H1 (cell line): ENCODE data around the gene NLRP1. TPM values are rescaled to one million over a fixed set of nuclear protein-coding genes. Genes with fewer than 3 reads are reported as not detected.

ENCODE experiments used
- CTCF ChIA-PET: fragments of 300-600 bp; sonication (Branson Sonifier 250); formaldehyde crosslinking; loops from one replicate; lab custom pipeline; 2021; ENCODE audit not compliant: partially characterized antibody; lab: Charles Lee
- POLR2A ChIA-PET: fragments of 300-600 bp; sonication (Branson Sonifier 250); formaldehyde crosslinking; loops from one replicate; lab custom pipeline; 2021; ENCODE audit warnings: inconsistent platforms; ENCODE audit not compliant: partially characterized antibody; lab: Charles Lee
- DNase-seq, 2 experiments: peaks; one replicate each; pipeline versions ENCODE4 v3.0.0 to v3.0.0-alpha.2; 2010 to 2022; ENCODE audit warnings: low spot score in 2 of 2, low read depth in 1 of 2, mixed read lengths in 1 of 2
- FAIRE-seq: peaks from 2 replicates; lab custom pipeline; 2011; peaks lifted over from hg19 to GRCh38; lab: Jason Lieb, UNC
- H2AFZ ChIP-seq: 2 replicates; pipeline ENCODE4 v1.8.1; 2012; ENCODE audit warnings: low read length, inconsistent platforms
- H2AK5ac ChIP-seq: 2 replicates; pipeline ENCODE4 v1.6.1; 2013; ENCODE audit warnings: low read depth, low read length
- H2BK120ac ChIP-seq: replicated peaks from 2 replicates; pipeline ENCODE3; 2013; ENCODE audit warnings: low read depth, low read length, inconsistent platforms
- H2BK12ac ChIP-seq: 2 replicates; pipeline ENCODE4 v1.6.1; 2013; ENCODE audit warnings: low read depth, low read length
- H2BK15ac ChIP-seq: 2 replicates; pipeline ENCODE4 v1.6.1; 2013; ENCODE audit warnings: low read length
- H2BK20ac ChIP-seq: 2 replicates; pipeline ENCODE4 v1.6.1; 2013; ENCODE audit warnings: low read length
- H2BK5ac ChIP-seq: 2 replicates; pipeline ENCODE4 v1.6.1; 2013; ENCODE audit warnings: low read depth, low read length
- H3K14ac ChIP-seq: 2 replicates; pipeline ENCODE4 v1.6.1; 2013; ENCODE audit warnings: inconsistent platforms; ENCODE audit not compliant: insufficient read length
- H3K18ac ChIP-seq: 2 replicates; pipeline ENCODE4 v1.6.1; 2013; ENCODE audit warnings: low read length; ENCODE audit errors: extremely low read depth
- H3K23ac ChIP-seq: 2 replicates; pipeline ENCODE4 v1.6.1; 2013; ENCODE audit warnings: inconsistent platforms; ENCODE audit not compliant: insufficient read length
- H3K23me2 ChIP-seq: 2 replicates; pipeline ENCODE4 v1.6.1; 2013; ENCODE audit warnings: low read depth, low read length
- H3K27ac ChIP-seq: 2 replicates; pipeline ENCODE4 v1.6.1; 2011; ENCODE audit warnings: low read depth, low read length, inconsistent platforms
- H3K27me3 ChIP-seq, 4 experiments: replicated peaks in 1 of 4; 1 replicate in 1 of 4; 2 replicates in 3 of 4; pipeline versions ENCODE4 v1.6.1 to v1.8.1; 2011 to 2013; ENCODE audit warnings: low read length in 3 of 4, mild to moderate bottlenecking in 3 of 4, inconsistent platforms in 2 of 4, mixed read lengths in 2 of 4, moderate library complexity in 1 of 4; ENCODE audit not compliant: control insufficient read depth in 3 of 4, insufficient read depth in 3 of 4; ENCODE audit errors: extremely low read depth in 1 of 4
- H3K36me3 ChIP-seq, 4 experiments: 2 replicates each; pipeline versions ENCODE4 v1.6.1 to v1.8.1; 2011 to 2013; ENCODE audit warnings: mild to moderate bottlenecking in 4 of 4, low read length in 3 of 4, moderate library complexity in 2 of 4, control low read depth in 1 of 4, inconsistent platforms in 1 of 4; ENCODE audit not compliant: insufficient read depth in 4 of 4, control insufficient read depth in 2 of 4
- H3K4ac ChIP-seq: replicated peaks from 2 replicates; pipeline ENCODE3; 2013; ENCODE audit warnings: low read length, low read depth, mixed read lengths, inconsistent platforms; ENCODE audit not compliant: insufficient read length
- H3K4me1 ChIP-seq, 4 experiments: replicated peaks in 1 of 4; 1 replicate in 1 of 4; 2 replicates in 3 of 4; pipeline versions ENCODE4 v1.6.1 to v1.8.1; 2011 to 2013; ENCODE audit warnings: low read length in 3 of 4, inconsistent platforms in 2 of 4, mixed read lengths in 1 of 4; ENCODE audit not compliant: insufficient read depth in 4 of 4, control insufficient read depth in 3 of 4
- H3K4me2 ChIP-seq, 2 experiments: 2 replicates each; pipeline versions ENCODE4 v1.6.1 to v1.8.1; 2011 to 2013; ENCODE audit warnings: low read depth in 2 of 2, low read length in 2 of 2, control low read depth in 1 of 2, inconsistent platforms in 1 of 2, mild to moderate bottlenecking in 1 of 2; ENCODE audit not compliant: insufficient read depth in 1 of 2
- H3K4me3 ChIP-seq, 4 experiments: fragments of 200-600, 300-600 bp in 1 of 4; sonication (generic), shearing (Covaris generic), sonication (Bioruptor Twin) in 1 of 4; 2 replicates each; pipeline versions ENCODE4 v1.5.1 to v1.8.1; 2011 to 2016; ENCODE audit warnings: low read length in 4 of 4, low read depth in 3 of 4, control low read depth in 2 of 4, inconsistent platforms in 2 of 4, mild to moderate bottlenecking in 2 of 4, mixed read lengths in 1 of 4, moderate library complexity in 1 of 4; ENCODE audit not compliant: insufficient read depth in 2 of 4; ENCODE audit errors: extremely low read depth in 1 of 4
- H3K56ac ChIP-seq: replicated peaks from 2 replicates; pipeline ENCODE3; 2013; ENCODE audit warnings: low read depth, mild to moderate bottlenecking, mixed read lengths, low read length, inconsistent platforms; ENCODE audit not compliant: insufficient read length
- H3K79me1 ChIP-seq: 2 replicates; pipeline ENCODE4 v1.6.1; 2013; ENCODE audit warnings: low read depth, low read length, control low read depth
- H3K79me2 ChIP-seq, 2 experiments: 2 replicates each; pipeline versions ENCODE4 v1.6.1 to v1.8.1; 2012 to 2013; ENCODE audit warnings: low read length in 2 of 2, mild to moderate bottlenecking in 2 of 2, inconsistent platforms in 1 of 2; ENCODE audit not compliant: insufficient read depth in 2 of 2, control insufficient read depth in 1 of 2
- H3K9ac ChIP-seq, 4 experiments: replicated peaks in 1 of 4; 1 replicate in 1 of 4; 2 replicates in 3 of 4; pipeline versions ENCODE4 v1.6.1 to v1.8.1; 2011 to 2013; ENCODE audit warnings: low read depth in 3 of 4, low read length in 3 of 4, control low read depth in 2 of 4, mild to moderate bottlenecking in 2 of 4, moderate library complexity in 2 of 4, inconsistent platforms in 1 of 4; ENCODE audit errors: extremely low read depth in 1 of 4
- H3K9me3 ChIP-seq, 2 experiments: 2 replicates each; pipeline versions ENCODE4 v1.6.1 to v1.8.1; 2012 to 2013; ENCODE audit warnings: mild to moderate bottlenecking in 2 of 2, moderate library complexity in 2 of 2, control low read depth in 1 of 2, inconsistent platforms in 1 of 2, low read depth in 1 of 2, low read length in 1 of 2, mixed read lengths in 1 of 2; ENCODE audit not compliant: insufficient read depth in 2 of 2
- H4K20me1 ChIP-seq, 2 experiments: replicated peaks in 1 of 2; 2 replicates each; pipeline versions ENCODE3 to v1.8.1; 2011 to 2013; ENCODE audit warnings: inconsistent platforms in 2 of 2, low read length in 2 of 2, mild to moderate bottlenecking in 1 of 2; ENCODE audit not compliant: insufficient read depth in 2 of 2, control insufficient read depth in 1 of 2
- H4K5ac ChIP-seq: 2 replicates; pipeline ENCODE4 v1.6.1; 2013; ENCODE audit warnings: low read length, low read depth, mixed read lengths, inconsistent platforms; ENCODE audit not compliant: insufficient read length
- H4K8ac ChIP-seq: 2 replicates; pipeline ENCODE4 v1.8.0; 2013; ENCODE audit warnings: mild to moderate bottlenecking, moderate library complexity, low read length, inconsistent platforms; ENCODE audit not compliant: insufficient read depth; ENCODE audit errors: extremely low read depth
- H4K91ac ChIP-seq: replicated peaks from 2 replicates; pipeline ENCODE3; 2013; ENCODE audit warnings: low read length, mixed read lengths, inconsistent platforms; ENCODE audit not compliant: insufficient read length
- CEBPB ChIP-seq: IDR thresholded peaks from 2 replicates; pipeline ENCODE4 v1.6.1; 2012; ENCODE audit warnings: low read depth, low read length
- KDM4A ChIP-seq: IDR thresholded peaks from one replicate; pipeline ENCODE4 v1.7.1; 2012; ENCODE audit warnings: low read depth, mild to moderate bottlenecking, moderate library complexity, low read length, inconsistent platforms; ENCODE audit not compliant: severe bottlenecking
- NANOG ChIP-seq: IDR thresholded peaks from 2 replicates; pipeline ENCODE4 v1.6.1; 2011; ENCODE audit warnings: low read length, low read depth, mild to moderate bottlenecking, inconsistent platforms; ENCODE audit not compliant: insufficient read depth, poor library complexity, severe bottlenecking
- WGBS, 2 experiments: shearing (Covaris generic) in 1 of 2; methylation state at CpG; one replicate each; pipeline versions ENCODE4 v1.1.6 to v1.1.7; 2013 to 2015; ENCODE audit warnings: low lambda C conversion rate in 2 of 2, mixed read lengths in 2 of 2, inconsistent platforms in 1 of 2, low coverage in 1 of 2, missing lambda C conversion rate in 1 of 2; ENCODE audit not compliant: insufficient replicate concordance in 2 of 2, insufficient coverage in 1 of 2, insufficient read length in 1 of 2; ENCODE audit errors: extremely low coverage in 1 of 2, missing lambda C conversion rate in 1 of 2; 5-methylcytosine and 5-hydroxymethylcytosine counted together
- polyA plus RNA-seq, 7 experiments: library from polyadenylated mRNA; depleted of rRNA in 3 of 7; stranded (reverse) in 5 of 7; unstranded in 2 of 7; fragments of >200 nt in 5 of 7; fragments of 200-250 nt in 2 of 7; gene quantifications; 1 replicate in 5 of 7; 2 replicates in 1 of 7; 4 replicates in 1 of 7; pipeline versions ENCODE4 v1.2.1 to v1.2.3, GENCODE V29; 2011 to 2013; ENCODE audit warnings: missing spikeins in 2 of 7, mixed read lengths in 2 of 7
- total RNA-seq: library from RNA; stranded (reverse); fragmentation: NEBNext Ultra II Directional; extraction: Animal tissue kit (Norgen Biotek cat#: 25700); gene quantifications from 2 replicates; pipeline ENCODE4 v1.2.1, GENCODE V29; 2021
- TF ChIP-seq, protein P1 (sequence below): IDR thresholded peaks from 2 replicates; pipeline ENCODE4 v1.6.1; 2012; ENCODE audit warnings: inconsistent platforms

Gene NLRP1
- total and polyA plus RNA-seq, 2 of the 8 experiments (the other 6 are each of a cell fraction or from before 2014, with no cell fraction given) = 8.6 to 10.4 TPM

DNA sequence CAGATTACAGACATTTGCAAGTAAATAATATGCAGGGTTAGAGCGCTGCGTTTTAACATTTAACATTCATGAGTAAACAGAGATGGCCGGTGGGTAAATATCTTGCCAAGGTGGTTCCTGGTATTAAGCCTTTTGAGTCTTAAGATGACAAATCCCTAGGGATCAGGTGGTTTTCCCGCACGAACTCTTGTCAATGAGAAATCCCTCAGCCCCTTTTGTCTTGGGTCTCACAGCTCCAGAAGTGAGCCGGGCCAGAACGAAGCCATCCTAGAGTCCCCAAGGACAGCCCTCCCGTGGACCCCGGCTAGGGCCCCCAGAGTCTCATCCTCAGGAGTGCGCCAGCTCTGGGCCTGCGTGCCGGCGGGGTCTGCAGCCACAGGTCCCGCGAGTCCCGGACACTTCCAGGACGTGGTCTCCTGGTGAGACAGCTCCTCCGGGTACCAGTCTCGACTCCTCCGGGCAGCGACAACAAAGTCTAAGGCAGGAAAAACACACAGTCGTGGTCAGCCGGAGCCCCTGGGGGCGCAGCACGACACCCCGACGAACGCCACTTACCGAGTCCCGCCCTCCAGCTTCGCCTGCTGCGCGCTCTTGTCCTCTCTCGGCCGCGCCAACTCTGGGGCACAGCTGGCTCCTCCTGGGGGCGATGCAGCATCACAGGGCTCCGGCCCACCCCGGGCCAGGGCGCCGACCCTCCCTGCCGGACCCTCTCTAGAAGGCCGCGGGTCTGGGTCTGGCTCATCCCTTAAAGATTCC is 84.7 kb downstream of the NLRP1 start:
- Histone ChIP-seq H3K56ac (no peak overlapping the region), H3K4me2 (peak overlapping the region; percentile 86 to 98), H3K23me2 (peaks cover 17% of the 10 kb centered on the region; the same call in 1 of the 2 replicates), H3K27me3 (peaks cover 7 to 41% (median 25%) of the 10 kb centered on the region in 4 experiments), H4K20me1 (peaks cover 0 to 2% of the 10 kb centered on the region in 2 experiments), H3K14ac (no peak overlapping the region), H3K79me1 (no peaks in the 10 kb centered on the region), H2BK15ac (no peak overlapping the region), H2BK20ac (no peak overlapping the region), H3K27ac (no peak overlapping the region), H3K9me3 (no peaks in the 10 kb centered on the region), H4K8ac (peak overlapping the region; percentile 37), H3K79me2 (no peaks in the 10 kb centered on the region), H3K9ac (no peak overlapping the region; a peak in 1 of 7 replicates), H4K91ac (no peak overlapping the region), H2AK5ac (no peak overlapping the region), H3K18ac (no peak overlapping the region), H3K4ac (no peak overlapping the region), H2BK12ac (no peak overlapping the region), H3K4me1 (peaks cover 0 to 8% (median 4%) of the 10 kb centered on the region in 4 experiments; a peak in 3 of 7 replicates), H3K4me3 (peak overlapping the region; percentile 54 to 66 (median 61)), H4K5ac (no peak overlapping the region), H2BK120ac (no peak overlapping the region), H3K23ac (no peak overlapping the region), H2BK5ac (no peak overlapping the region), H3K36me3 (no peaks in the 10 kb centered on the region)
- CTCF ChIA-PET = interaction anchor here (1.0 to 1.4 kb wide), 5 partner anchors 14 to 69 kb away, joined by 3 to 5 read pairs (median 3); partner anchors contain the start of gene DERL2
- POLR2A ChIA-PET = interaction anchor here (0.9 to 4.1 kb wide), 8 partner anchors 8 to 80 kb away, joined by 3 to 69 read pairs (median 4); partner anchors contain the start of genes DERL2, DHX33, MIS12 and NUP88
- FAIRE-seq = no peak
- WGBS, 2 experiments = 15% methylated on average over 41 of the region's 44 CpGs; no CpG with 5 or more reads in 1 of the 2 experiments
- DNase-seq = peak in 1 of 2 experiments; percentile 62
- TF ChIP-seq, protein P1, sequence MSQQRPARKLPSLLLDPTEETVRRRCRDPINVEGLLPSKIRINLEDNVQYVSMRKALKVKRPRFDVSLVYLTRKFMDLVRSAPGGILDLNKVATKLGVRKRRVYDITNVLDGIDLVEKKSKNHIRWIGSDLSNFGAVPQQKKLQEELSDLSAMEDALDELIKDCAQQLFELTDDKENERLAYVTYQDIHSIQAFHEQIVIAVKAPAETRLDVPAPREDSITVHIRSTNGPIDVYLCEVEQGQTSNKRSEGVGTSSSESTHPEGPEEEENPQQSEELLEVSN = 0 out of 2 replicates have a peak, but pooled peaks have one; percentile 2
- TF ChIP-seq NANOG = no peak
- TF ChIP-seq KDM4A = peak; percentile 52
- no peak for TF ChIP-seq CEBPB
- TF ChIP-seq, all 59 proteins: peak for 2
- 0 out of 2 replicates have a peak overlapping the region, but pooled peaks have one; percentile 60 for H2AFZ ChIP-seq
